ENCODE results near the gene LRRC8E.

LRRC8E gene

DNA sequence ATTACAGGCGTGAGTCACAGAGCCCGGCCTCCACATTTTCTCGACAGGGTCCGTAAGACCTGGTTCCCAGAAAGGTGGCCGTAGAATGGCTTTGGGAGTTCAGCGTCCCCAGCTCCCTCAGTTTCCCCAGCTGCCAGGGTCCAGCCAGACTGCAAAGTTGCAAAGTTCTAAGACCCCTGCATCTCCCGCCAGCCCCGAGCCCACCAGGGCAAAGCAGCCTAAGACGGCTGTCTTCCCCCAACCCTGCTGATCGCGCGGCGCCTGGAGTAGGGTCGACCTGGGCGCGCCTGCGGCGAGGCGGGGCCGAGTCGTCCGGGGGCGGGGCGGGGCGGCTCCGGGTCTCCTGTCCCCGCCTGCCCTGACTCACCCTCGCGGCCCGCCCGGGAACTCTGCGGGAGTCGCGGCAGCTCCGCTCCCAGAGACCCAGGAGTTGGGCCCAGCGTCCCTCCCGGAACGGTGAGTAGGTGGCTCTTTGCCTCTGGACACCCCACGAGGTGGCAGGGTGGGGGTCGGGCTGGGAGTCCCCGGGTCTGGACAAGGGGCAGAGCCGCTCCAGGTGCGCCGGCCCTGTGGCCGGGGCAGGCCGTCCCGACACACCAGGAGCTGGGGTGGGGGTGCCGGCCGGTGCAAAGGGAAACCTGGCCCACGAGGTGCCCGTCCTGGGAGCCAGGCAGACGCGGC is at the start of gene LRRC8E:
Gene LRRC8E (plus strand): TSS at position 366 of the 681 bp plus-strand sequence. CDS start 7,094 bp downstream, outside the sequence.
- in situ Hi-C loops (cut with MboI; ENCODE audit: low sequenced_read_pairs) = no loop called here

DNA sequence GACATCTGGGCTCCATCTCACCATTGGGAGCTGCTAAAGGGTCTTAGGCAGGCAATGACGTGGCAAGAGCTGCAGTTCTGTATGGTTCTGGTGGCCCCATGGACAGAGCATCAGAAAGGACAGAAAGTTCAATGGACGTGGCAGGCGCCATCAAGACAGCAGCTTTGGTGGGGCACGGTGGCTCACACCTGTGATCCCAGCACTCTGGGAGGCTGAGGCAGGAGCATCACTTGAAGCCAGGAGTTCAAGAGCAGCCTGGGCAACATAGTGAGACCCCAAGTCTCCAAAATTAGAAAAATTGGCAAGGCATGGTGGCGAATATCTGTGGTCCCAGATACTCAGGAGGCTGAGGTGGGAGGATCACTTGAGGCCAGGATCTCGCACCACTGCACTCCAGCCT is 48.8 kb upstream of the LRRC8E start:
- in situ Hi-C loops (cut with MboI; ENCODE audit: low sequenced_read_pairs) = no loop called here

DNA sequence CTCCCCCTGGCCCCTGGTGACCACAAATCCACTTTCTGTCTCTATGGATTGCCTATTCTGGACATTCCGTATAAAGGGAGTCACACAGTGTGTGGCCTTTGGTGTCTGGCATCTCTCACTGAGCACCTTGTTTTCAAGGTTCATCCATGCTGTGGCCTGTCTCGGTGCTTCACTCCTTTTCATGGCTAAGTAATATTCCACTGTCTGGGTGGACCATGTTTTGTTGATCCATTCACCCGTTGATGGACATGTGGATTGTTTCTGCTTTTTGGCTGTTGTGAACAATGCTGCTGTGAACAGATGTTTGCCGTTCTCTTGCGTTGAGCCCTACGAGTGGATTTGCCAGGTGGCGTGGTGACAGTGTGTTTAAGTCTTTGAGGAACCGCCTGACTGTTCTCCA is 47.7 kb upstream of the LRRC8E start:
- in situ Hi-C loops (cut with MboI; ENCODE audit: low sequenced_read_pairs) = no loop called here

DNA sequence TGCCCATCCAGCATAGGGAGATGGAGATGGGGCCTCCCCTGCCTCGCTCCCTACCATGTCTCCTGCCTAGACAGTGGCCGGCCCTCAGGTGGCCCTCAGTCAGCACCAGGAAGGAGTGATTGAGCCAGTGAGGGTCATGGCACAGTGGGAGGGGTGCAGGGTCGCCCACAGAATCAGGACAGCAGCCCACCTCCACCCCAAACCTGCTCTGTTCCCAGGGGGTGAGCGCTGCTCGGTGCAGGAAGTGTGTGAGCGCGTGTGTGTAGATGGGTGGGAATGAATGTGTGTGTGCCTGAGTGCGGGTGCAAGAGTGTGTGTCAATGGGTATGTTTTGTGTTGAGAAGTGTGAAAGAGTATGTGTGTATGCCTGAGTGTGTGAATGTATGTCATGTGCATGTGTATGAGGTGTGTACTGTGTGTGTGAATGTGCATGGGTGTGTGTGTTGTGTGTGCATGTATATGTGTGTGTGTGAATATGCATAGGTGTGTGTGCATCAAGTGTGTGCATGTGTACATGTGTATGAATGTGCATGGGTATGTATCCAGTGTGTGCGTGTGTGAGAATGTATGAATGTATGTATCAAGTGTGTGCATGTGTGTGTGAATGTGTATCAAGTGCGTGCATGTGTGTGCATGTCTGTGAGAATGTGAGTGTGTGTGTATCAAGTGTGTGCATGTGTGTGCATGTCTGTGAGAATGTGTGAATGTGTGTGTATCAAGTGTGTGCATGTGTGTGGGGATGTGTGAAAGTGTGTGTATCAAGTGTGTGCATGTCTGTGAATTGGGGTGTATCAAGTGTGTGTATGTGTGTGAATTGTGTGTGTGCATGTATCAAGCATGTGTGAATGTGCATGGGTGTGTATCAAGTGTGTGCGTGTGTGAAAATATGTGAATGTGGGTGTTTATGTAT is 46.3 kb upstream of the LRRC8E start:
- in situ Hi-C loops (cut with MboI; ENCODE audit: low sequenced_read_pairs) = no loop called here

DNA sequence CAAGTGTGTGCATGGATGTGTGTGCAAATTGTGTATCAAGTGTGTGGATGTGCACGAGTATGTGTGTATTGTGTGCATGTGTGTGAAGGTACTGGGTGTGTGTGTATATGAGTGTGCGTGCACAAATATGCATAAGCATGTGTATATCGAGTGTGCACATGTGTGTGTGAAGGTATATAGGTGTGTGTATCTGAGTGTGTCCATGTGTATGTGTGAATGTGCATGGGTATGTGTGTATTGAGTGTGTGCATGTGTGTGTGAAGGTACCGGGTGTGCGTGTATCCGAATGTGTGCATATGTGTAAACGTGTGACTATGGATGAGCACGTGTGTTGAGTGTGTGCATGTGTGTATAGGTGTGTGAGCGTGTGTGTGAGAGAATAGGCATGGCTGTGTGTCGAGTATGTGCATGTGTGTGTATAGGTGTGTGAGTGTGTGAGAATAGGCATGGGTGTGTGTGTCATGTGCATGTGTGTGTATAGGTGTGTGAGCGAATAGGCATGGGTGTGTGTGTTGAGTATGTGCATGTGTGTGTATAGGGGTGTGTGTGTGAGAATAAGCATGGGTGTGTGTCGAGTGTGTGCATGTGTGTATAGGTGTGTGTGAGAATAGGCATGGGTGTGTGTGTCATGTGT is 45.5 kb upstream of the LRRC8E start:
- in situ Hi-C loops (cut with MboI; ENCODE audit: low sequenced_read_pairs) = no loop called here

DNA sequence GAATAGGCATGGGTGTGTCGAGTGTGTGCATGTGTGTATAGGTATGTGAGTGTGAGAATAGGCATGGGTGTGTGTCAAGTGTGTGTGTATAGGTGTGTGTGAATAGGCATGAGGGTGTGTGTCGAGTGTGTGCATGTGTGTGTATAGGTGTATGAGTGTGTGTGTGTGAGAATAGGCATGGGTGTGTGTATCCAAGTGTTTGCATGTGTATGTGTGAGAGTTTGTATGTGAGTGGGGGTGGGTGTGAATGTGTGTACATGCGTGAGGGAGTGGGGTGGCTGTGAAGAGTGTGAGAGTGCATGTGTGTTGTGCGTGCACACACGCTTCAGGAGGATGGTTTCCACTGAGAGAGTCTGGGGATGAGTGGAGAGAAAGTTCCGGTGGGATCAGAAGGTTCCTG is 44.8 kb upstream of the LRRC8E start:
- in situ Hi-C loops (cut with MboI; ENCODE audit: low sequenced_read_pairs) = no loop called here

DNA sequence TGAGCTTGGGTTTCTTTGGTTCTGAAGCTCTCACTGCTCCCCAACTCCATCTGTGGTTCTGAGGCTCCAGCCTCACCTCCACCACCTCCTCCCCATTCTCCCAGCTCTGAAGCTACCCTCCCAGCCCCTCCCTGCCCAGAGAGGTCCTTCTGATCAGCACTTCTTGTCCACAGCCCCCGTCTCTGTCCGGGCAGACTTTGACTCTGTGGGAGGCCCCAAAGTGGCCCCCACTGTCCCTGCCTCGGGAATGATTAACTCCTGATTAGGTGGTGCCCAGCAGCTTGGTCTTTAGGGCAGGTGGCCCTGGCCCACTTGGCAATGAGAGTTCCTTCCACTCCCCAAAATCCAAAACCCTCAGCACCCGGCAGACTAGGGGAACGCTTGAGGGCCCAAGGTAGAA is 43.9 kb upstream of the LRRC8E start:
- in situ Hi-C loops (cut with MboI; ENCODE audit: low sequenced_read_pairs) = no loop called here

DNA sequence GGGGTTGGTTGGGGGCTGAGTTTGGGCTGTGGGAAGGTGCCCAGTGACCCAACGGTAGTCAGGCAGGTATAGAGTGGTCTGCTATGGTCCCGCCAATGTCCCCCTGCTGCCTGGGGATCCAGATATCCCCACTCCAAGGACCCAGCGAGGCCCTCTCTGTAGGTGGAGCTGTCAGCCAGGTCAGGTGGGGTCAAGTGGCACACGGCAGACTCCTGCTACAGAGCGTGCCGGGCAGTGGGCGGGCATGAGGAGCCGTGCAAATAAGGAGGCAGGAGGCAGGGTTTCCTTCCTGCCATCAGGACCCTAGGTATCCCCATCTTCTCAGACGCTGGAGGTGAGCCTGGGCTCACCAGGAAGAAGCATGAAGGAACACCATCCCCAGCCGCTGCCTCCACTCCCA is 43.4 kb upstream of the LRRC8E start:
- in situ Hi-C loops (cut with MboI; ENCODE audit: low sequenced_read_pairs) = no loop called here

DNA sequence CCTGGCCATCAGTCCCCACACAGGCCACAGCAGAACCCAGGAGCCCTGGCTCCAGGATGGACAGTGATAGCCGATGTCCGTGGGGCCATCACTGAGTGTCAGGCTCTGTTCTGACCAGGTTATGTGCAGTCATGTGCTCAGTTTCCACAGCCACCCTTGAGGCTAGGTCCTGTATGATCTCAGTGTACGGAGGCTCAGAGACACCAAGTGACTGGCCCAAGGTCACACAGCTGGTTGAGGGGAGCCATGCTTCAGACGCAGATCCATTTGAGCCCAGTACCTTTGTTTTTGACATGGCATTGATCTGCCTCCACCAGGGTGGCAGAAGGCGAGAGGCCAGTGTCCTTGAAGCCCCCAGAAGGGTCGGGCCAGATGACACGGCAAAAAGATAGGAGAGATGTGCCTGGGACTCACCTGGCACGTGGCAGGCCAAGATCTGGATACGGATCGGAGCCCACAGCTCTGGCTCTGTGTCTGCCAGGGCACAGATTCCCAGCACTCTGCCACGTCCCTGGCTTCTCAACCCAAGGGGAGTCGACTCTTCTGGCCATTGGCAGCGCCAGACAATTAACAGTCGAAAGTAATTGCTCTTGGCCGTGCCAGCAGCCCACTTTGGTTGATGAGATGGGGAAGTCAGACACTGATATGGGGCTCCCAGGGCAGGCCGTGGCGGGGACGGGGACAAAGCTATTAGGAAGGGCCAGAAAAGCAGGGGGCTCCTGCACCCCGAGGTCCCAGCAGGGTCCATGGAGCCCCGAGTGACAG is 42.7 kb upstream of the LRRC8E start:
- in situ Hi-C loops (cut with MboI; ENCODE audit: low sequenced_read_pairs) = no loop called here

DNA sequence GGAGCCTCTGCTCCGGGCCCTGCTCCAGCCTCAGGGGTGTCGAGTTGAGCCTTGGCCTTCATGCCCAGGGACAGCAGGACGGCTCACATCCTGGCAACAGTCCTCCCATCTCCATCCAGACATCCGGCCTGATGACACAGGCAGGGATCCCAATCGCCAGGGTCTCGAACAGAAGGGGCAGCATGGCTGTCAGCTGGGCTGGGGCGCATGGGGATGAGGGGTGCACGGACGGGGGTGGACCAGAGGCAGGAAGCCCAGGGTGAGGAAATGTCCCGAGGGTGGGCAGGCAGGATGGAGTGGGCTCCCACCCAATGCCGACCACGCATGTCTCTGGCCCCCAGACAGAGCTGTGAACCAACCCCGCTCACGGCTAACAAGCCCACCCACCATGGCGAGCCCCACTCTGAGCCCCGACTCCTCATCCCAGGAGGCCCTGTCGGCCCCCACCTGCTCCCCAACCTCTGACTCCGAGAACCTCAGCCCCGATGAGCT is 42.1 kb upstream of the LRRC8E start:
- in situ Hi-C loops (cut with MboI; ENCODE audit: low sequenced_read_pairs) = no loop called here

DNA sequence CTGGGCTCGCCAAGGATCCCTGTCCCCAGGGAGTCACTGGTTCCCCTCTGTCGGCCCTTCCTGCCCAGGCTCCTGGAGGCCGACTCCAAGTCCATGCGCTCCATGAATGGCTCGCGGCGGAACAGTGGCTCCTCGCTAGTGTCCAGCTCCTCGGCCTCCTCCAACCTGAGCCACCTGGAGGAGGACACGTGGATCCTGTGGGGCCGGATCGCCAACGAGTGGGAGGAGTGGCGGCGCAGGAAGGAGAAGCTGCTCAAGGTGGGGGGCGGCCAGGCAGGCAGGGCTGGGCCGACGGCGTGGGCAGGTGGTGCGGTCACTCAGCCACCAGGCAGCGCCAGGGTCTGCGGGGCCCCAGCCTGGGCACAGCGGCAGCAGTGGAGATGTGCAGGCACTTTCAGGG is 40.6 kb upstream of the LRRC8E start:
- in situ Hi-C loops (cut with MboI; ENCODE audit: low sequenced_read_pairs) = no loop called here

DNA sequence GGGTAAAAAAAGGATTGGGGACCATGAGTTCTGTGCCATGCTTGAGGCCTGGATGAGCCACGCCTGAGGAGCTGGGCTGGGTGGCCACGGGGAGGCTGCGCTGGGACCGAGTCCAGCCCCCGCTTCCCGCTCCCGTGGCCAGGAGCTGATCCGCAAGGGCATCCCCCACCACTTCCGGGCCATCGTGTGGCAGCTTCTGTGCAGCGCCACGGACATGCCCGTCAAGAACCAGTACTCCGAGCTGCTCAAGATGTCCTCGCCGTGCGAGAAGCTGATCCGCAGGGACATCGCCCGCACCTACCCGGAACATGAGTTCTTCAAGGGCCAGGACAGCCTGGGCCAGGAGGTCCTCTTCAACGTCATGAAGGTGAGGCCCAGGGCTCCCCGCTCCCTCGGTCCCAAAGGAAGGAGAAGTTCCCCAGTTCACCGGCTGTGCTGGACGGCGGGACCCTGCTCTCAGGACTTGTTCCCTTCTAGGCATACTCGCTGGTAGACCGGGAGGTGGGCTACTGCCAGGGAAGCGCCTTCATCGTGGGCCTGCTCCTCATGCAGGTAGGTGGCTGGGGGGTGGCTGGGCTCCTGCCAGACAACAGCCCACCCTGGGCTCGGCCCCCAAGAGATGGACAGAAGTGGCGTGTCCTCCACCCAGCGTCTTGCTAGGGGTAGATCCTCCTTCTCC is 39.4 kb upstream of the LRRC8E start:
- in situ Hi-C loops (cut with MboI; ENCODE audit: low sequenced_read_pairs) = no loop called here

DNA sequence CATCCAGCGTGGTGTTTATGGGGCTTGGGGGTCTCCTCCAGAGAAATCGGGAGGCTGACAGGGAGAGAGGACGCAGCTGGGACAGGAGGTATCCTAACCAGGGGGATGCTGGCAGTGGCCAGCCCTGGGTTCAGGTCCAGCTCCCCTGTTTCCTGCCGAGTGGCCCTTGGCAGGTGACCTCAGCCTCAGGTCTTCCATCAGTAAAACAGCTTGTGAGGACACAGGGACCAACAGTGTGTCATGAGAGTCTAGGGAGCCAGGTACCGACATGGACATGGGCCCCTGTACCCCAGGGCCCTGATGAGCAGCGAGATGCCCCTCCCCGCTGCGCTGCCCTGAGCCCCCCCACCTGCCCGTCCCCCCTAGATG is 38.7 kb upstream of the LRRC8E start:
- in situ Hi-C loops (cut with MboI; ENCODE audit: low sequenced_read_pairs) = no loop called here

DNA sequence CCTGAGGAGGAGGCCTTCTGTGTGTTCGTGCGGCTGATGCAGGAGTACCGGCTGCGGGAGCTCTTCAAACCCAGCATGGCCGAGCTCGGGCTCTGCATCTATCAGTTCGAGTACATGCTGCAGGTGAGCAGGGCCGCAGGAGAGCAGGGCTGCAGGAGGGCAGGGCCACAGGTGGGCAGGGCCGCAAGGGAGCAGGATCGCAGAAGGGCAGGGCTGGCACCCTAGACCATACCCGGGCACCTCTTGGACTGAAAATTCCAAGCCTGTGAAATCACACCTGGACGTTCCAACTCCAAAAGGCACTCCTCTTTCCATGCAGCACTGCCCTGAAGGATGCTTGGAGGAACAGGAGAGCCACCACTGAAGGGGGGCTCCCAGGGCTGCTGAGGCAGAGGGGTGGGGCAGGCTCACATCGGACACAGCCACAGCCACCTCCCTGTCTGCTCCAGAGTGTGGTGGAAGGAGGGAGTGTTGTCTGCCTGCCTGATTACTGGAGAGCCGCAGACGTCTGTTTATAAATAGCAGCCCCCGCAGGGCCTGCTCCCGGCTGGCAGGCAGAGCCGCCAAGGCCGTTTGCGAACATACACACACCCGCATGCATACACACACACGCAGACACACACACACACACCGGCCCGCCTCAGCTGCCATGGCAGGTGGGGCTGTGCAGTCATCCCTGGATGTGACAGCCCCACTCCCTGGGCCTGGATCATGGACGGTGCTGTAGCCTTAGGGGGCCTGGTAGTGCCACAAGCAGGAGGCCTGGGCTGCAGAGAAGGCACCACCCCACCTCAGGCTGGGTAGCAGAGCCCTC is 38.1 kb upstream of the LRRC8E start:
- in situ Hi-C loops (cut with MboI; ENCODE audit: low sequenced_read_pairs) = no loop called here

DNA sequence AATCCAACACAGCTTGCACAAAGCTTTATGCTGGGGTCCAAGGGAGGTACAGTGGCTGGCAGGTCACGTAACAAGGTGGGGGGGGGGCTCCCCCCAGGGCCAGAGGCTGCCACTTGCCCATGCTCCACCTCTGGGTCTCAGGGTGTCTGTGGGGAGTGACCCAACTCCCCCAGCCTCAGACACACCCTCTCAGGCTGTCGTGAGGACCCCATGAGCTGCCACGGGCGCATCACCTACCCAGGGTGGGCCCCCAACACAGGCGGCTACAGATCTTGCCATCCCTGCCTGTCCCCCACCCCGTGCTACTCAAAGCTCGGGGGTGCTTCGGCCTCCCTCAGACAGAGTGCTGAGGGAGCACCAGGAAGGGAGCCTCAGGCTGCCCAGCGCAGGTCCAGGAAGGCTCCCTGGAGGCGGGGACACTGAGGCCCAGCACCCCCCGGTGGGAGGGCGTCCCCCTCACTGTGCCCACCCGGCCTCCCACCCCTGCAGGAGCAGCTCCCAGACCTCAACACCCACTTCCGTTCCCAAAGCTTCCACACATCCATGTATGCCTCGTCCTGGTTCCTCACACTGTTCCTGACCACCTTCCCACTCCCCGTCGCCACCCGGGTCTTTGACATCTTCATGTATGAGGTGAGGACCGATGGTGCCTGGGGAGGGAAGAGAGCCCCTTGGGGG is 37.2 kb upstream of the LRRC8E start:
- in situ Hi-C loops (cut with MboI; ENCODE audit: low sequenced_read_pairs) = no loop called here

DNA sequence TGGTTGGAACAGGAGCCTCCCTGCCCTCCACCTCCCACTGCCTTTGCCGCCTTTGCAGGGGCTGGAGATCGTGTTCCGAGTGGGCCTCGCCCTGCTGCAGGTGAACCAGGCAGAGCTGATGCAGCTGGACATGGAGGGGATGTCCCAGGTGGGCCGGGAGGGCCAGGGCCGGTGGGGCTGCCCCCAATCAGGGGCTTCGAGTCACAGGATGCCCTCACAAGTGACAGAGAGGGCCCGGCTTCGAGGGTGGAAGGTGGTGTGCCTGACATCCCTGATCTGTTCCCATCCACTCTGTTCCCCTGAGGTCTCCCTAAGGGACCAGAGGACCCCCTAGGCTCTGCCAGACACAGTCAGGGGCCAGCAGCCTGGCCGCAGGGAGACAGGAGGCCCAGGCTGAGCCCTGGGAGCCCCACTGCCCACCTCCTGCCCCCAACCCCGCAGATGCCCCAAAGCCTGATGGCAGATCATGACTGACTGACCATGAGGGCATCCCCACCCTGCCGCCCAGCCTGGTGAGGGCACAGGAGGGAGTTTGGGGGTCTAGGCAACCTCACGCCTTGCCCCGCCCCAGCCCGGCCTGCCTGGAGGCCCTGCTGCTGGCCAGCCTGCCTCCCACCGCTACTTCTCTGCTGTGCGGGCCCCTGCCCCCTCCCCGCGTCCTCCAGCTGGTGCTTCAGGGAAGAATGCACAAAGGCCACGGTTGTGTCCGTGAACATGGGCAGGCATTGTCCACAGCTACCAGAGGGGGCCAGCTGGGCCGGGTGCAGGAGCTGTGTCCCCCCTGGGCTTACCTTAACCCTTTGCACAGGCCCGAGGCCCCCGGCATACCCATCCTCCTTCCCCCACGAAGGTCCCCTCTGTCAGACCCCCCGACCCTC is 36.4 kb upstream of the LRRC8E start:
- in situ Hi-C loops (cut with MboI; ENCODE audit: low sequenced_read_pairs) = no loop called here

DNA sequence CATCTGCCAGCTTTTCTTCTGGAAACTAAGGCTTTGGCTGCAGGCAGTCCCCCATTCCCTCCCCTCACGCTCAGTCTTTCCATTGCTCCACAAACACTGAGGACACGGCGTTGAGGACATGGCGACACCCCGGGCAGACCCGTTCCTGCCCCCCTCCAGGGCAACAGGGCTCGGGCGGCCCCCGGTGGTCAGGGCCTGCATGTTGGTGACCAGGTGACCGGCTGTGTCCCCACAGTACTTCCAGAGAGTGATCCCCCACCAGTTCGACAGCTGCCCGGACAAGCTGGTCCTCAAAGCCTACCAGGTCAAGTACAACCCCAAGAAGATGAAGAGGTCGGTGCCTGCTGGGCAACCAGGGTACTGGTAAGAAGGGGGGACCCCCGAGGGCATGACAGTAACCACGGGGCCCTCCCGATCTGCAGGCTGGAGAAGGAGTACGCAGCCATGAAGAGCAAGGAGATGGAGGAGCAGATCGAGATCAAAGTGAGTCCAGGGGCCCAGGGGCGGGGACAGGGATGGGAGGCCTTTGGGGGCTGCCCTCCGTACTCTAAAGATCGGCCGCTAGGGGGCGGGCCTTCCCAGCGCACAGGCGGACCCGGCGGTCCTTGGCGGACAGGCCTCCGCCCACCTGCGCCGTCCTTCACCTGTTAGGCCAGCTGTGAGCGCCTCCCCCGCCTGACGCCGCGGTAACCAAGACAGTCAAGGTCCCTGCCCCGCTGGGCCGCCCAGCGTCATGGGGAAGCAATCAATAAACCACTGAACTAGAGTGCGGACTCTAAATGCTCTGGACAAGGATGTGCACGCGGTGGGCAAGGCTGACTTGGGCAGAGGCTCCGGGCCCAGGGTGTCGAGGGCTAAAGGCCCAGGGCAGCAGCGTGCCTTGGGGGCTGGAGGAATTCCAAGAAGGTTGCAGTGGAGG is 35.2 kb upstream of the LRRC8E start:
- in situ Hi-C loops (cut with MboI; ENCODE audit: low sequenced_read_pairs) = no loop called here

Data from HL-60/S4 treated with phorbol 12-myristate 13-acetate at 8.2 ng/mL for 4 days and 3 days (cell line).